Stimulated activated CD8-positive, alpha-beta memory T cell treated with anti-CD3 and anti-CD28 coated beads, Interleukin-15, amount 100 ng/mL, for 4 hours (primary cell): ENCODE results near the gene TET2.

Source experiments
- DNase-seq, 2 donors: peaks; one replicate each; pipeline ENCODE4 v3.0.0-alpha.2; 2020; ENCODE audit warnings: low read depth in 2 of 2

The TET2 gene

DNA sequence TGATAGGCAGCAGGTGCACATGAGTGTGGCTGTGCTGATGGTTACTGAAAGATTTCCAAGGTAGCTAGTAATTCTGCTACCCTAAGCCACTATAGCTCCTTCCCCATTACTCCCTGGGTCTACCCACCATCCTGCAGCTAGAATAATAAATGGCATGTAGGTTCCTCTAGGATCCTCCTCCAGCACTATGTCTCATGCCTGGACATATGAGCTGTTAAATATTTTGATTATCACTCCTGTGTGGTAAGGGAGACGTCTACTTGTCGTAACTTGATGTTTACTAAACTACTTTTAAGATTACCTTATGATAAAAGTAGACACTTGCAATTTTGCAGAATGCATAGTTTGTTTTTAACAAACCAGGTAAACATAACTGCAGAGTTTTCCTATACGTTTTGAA lies 35.5 kb downstream of the TET2 start:
- DNase-seq: no peak

DNA sequence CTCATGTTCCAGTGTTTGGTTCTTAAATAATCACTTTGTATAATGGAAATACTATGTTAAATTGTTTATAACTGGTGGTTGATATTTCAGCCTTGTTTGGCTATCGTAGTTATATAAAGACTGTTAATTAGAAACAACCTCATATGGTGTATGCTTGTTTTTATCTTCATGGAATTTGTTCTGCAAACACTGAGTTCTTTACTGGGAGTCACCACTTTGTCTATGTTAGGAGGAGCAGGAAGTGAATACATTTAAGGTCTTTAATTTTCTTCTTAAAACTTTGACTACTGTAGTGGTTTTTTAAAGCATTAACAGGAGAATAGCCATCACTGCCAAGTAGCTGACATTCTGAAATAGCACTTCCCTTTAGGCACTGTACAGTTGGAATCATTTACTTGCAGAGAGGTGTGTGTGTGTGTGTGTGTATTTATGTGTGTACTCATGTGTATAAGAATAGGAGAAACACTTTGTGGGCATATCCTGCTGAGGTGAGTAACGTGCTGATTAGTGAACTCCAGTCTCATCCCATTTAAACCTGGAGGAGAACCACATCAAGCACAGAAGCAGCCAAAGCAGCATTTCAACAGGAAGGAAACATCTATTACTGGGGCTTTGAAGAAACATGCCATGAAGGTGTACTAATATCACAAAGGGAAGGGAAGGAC lies 37.8 kb downstream of the TET2 start:
- DNase-seq: no peak

DNA sequence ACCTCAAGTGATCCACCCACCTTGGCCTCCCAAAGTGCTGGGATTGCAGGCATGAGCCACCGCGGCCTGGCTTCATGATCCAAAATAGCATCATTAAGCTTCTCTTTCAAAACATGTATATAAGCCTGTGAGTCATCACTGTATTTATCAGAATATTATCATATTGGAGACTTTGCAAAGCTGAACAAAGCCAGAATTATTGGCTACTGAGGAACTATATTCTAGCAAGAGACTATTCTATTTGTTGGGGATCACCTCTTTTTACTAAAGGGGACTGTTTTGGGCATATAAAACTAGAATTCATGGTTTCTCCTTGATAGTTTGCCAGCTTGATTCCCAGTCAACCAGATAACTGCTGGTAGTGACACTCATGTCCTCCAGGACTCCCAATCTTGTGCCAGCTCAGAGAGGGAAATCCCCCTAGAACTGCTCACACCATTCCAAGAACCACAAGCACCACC lies 40.1 kb downstream of the TET2 start:
- DNase-seq: no peak

DNA sequence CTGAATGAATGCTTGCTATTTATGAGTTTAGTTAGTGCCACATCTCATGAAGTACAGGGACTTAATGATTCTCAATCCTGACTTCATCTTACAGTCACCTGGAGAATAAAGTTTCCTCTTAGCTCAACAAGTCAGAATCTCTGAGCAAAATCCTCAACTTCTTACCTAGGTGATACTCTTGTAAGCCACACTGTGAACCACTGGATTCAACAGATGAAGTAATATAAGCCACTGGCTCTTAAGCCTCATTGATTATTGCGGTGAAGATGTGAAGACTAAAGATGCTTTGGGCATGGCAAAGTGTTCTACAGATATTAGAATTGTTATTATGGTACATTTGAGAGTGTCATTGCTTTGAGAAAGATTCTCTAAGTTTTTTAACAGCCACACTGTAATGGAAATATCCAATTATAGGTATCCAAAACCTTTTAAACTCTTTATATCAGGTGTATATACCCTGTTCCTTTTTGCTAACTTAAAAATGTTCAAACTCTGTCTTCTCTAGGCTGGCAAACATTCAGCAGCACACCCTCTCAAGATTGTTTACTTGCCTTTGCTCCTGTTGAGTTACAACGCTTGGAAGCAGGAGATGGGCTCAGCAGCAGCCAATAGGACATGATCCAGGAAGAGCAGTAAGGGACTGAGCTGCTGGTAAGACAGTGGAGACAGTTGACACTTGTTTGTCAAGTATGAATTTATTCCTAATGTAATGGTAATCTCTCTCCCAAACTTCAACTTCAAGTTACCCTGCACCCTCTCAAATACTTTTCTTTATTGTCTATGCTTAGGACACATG lies 43.4 kb downstream of the TET2 start:
- no peak for DNase-seq

DNA sequence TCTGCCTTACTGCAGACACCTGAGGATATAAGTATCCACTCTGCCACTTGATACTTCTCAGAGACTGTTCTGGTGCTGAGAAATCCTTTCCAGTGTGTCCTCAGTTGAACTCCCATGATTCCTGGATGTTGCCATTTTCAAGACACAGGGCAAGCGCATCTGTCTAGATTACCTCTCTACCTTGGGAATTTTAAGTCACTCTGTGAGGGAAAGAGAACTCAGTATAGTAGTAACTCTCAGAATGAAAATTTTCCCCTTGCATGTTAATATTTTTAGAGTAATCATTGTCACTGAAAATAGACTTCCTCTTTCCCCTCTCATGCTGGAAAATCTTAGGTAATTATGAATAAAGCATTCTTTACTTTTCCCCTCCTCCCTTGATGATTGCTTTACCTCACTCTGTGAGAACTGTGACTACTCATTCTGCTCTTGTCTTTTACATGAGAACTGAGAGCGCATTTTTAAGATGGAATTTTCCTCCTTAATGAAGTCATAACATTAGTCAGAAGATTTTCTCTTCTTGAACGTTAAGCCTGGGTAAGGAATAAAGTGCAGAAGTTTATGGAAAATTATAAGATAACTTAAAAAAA lies 45.0 kb downstream of the TET2 start:
- DNase-seq: no peak

DNA sequence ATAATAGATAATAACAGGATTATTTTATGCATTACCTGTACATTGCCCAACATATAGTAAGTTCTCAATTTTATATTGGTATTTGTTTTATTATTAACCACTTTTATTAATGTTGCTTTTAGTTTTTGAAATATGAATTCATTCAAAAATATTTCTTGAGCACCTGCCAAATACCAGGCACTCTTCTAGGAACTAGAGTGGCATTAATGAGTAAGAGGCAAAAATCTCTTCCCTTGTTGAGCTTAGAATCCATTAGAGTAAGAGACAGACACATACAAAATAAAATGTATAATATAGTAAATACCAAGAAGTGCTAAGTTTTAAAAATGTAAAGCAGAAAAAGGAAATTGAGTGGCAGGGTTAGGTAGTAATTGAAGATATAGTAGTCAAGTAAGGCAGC lies 45.8 kb downstream of the TET2 start:
- DNase-seq: no peak

DNA sequence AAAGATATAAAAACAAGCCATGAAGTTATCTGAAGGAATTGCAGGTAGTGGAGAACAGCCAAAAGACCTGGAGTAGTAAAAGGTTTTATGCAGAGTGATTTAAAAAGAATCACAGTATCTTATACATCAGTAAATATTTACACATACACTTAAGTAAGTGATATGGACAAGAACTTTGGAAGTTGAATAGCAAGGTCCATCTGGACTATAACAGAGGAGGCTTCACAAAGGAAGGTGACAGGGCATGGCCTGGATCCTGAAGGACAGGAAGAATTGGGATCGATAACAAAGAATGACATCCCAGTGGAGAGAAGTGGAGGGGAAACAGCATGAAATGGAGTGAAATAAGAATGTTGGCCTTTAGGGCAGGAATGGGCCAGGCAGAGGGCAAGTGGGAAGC lies 46.2 kb downstream of the TET2 start:
- no peak for DNase-seq

DNA sequence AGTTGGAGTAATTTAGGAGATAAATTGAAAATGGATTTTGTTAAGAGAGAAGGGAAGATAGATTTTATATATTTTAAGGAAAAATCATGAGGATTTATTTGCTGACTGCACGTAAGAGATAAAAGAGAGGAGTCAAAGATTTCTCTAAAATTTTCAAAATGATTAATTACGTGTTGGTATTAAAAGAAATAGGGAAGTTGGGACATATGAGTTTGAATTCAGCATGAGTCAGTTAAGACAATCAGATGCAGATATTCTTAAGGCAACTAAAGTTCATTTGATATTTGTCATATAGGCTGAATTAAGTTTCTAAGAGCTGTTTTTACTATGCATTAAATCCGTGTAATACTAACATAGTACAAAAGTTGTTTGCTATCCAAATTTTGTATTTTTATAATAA lies 46.9 kb downstream of the TET2 start:
- no peak for DNase-seq

DNA sequence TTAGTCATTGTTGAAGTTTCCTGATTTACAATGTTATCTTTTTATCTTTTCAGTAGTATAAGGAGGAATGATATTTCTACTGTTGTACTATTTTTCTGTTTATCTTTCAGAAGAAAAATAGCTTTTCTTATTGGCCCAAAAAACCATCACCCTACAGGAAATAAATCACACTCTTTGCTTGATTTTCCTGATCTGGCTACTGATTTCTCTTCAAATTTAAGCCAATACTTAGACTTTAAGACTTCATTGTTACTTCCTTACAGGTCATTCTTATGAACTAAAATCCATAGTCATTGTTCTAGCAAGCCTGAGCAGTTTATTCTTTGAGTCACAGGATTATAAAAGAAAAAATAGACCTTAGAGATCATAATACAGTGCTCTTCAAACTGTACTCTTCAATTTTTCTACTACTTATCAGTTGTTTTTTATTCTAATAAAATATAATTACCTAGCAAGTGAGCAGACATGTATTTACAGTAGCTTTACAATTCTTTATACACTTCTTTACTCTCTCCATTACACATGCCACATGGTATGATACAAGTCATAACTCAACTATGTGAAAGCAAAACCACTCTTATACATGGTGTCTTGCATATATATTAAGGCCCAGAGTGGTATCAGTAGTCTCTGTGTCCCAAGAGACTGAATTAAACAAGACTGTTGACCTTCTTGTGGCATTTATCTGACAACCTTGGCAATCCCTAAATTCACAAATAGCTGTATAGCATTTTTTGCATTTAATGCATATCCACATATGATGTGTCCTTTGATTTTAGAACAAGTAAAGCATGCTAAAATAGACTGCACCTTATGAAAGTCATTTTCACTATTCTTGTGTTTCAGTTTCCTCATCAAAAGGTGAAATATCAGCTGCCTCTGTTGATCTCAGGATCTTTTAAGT lies 47.9 kb downstream of the TET2 start:
- no peak for DNase-seq

DNA sequence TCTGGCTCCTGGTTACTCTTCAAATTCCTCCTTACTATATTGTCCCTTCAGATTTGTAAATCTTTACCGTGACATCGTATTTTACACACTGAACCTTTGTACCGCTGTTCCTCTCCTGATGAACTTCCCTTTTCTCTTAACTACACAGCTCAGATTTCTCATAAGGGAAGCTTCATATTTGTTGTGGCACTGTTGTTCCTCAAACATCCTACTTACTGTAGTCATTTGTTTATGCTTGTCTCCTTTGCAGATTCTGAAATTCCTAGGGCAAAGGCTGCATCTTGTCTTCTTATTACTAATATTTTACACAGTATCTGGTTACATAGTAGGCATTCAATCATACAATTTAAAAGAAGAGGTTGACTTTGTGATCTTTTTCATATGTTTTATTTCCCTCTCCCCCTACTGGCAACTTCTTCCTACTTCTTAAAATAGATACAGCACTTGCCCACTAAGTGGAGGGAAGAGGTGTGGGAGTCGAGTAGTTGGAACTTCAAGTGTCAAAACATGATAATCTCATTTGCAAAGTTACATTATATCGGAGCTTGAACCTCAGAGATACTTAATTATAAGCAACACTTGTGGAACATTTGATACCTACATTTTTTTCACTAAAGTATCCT lies 50.0 kb downstream of the TET2 start:
- no peak for DNase-seq

DNA sequence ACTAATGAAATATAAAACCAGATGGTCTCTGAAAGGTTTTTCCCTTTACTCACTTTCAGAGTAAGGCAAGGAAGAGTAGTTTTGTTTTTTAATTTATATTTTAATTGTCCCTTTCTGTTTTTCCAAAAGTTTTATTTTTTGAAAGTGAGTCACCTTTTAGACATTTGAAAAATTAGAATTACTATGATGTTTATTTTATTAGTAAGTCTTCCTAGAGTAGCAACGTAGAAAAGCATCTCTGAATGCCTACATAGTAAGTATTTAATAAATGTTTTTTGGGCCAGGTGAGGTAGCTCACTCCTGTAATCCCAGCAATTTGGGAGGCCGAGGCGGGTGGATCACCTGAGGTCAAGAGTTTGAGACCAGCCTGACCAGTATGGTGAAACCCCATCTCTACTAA lies 51.1 kb downstream of the TET2 start:
- no peak for DNase-seq

DNA sequence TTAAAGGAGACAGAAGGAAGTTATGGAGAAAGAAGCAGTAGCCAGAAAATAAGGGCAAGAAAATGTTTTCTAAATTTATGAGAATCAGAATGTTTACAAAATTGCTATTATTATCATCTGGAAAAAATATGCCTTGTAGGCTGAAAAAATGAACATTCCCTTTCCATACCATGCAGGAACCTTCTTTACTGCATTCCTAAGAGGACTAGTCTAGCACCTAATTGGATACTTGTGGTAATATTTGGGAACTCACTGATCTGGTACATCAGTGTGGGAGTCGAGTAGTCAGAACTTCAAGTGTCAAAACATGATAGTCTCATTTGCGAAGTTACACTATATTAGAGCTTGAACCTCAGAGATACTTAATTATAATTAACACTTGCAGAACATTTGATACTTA lies 51.9 kb downstream of the TET2 start:
- no peak for DNase-seq

DNA sequence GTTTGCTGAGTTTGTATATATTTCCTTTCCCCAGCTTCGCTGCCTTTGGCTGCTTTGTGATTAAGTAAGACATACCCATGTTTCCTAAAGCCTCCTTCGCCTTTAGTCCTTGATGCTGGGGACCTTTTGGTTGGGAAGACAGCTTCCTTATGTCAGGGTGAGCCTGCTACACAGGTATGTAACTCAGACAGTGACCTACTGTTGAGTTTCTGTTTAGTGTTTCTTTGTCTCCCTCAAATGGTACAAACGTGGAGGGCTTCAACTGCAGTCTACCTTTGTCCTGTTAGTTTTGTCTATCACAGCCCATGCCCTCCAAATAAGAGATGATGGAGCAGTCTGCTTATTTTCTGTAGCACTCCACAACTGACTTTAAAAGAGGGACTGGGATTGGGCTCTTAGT lies 59.5 kb downstream of the TET2 start:
- no peak for DNase-seq

DNA sequence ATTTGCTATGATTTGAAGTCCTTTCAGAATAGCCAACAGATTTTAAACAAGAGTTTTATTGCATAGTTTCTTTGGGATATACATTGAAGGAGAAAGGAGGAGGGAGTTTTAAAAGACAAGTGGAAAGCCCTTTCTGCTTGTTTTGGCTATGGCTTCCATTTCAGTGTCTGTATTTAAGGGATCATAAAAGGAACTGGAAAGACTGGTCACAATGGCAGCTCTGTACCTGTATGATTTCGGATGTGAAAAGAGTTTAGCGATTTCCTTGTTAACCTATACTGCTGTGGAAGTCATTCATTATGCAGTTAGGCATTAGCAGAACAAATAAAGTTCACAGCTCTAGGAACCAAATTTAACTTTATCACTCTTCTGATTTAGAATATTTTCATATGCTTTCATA lies 60.7 kb downstream of the TET2 start:
- no peak for DNase-seq

DNA sequence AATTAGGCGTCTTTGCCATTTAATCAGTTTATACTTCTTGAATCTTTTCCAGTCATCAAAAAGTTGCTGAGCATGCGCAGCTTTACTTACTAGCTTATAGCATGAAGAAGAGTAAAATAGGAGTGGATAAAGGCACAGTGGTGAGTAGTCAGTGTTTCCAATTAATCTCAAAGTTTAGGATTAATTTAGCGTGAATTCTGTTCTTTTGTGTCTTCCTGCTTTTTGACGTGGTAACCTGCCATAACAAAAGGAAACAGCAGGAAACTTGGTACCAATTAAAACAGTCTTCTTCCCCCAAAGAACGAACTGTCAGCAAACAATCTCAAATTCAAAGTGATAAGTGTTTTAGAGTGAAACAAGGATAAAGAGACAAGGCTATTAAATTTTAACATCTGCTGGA lies 61.9 kb downstream of the TET2 start:
- DNase-seq: no peak

DNA sequence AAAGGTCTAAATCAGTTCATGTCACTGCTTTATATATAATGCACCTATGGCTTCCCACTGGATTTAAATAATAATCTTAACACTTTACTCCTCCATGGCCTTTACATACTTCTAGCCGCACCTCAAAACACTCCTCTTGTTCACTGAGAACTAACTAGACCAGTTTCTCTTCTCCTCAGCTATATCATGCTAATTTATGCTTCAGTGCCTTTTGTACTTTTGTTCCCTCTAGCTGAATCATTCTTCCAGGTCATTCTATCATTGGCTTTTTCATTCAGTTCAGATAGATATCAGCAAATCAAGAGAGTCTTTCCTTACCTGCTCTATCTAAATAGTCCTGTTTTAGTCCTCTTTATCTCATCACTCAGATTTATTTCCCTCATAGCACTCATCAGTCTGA lies 64.2 kb downstream of the TET2 start:
- no peak for DNase-seq

DNA sequence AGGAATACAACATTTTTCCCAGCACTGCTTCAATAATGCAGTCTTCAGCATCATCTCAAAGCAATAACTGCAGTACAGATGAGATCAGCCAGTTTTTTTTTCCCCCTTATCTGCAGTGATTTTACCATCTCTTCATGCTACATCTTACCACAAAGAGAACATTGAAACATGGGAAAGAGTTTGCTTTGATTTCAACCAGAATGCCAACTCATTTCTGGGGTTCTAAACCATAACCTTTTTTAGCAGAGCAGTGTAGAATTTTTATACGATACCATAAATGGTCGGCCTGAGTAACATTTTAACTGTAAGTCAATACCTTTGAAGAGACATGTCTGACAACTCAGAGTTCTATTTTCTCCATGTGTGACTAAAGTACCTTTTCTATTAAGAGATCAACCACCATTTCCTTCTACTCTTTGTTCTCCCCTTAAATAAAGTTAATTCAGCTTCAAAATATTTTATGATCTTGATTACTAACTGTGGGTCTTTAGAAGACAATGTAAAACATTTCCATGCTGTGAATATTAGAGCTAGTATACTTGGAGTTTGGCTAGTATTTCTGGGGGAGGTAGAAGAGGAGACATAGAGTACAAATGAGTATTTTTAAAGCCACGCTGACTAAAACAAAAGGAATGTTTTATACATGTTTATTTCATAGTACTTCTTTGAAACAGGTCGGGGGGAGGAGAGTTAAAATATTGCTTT lies 69.1 kb downstream of the TET2 start:
- DNase-seq: no peak

DNA sequence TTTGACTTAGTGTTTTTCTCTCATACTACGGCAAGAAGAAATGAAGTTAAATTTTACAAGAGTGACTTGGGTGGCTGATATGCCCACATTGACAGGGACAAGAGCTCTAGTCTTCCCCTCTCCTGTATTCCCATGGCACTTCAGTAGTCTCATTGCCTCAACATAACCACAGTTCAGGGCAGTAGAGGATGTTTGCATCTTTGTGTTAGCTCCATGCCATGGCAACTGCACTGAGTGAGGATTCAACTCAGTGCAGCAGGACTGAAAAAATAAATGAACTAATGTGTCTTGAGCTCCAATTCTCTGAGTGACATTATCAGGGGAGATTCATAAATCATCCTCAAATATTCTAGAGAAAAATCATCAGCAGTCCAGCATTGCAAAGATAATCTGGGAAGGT lies 78.8 kb downstream of the TET2 start:
- DNase-seq: no peak

DNA sequence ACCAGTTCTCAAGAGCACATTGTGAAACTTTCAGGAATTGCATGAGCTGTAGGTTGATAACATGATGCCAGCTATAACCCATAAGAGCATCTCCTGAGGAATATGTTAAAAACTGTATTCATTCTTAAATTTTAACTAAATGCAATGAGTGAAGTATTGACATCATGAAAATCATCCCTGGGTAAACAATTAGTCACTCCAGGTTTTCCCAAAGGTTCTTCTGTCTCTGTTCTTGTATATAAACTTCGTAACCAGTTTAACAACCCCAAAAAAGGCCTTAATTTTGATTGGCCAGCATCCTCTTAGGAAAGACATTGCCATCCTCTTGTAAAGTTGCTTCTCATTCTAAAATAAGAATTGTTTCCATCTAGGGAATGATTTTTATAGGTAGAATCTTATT lies 80.4 kb downstream of the TET2 start:
- no peak for DNase-seq

DNA sequence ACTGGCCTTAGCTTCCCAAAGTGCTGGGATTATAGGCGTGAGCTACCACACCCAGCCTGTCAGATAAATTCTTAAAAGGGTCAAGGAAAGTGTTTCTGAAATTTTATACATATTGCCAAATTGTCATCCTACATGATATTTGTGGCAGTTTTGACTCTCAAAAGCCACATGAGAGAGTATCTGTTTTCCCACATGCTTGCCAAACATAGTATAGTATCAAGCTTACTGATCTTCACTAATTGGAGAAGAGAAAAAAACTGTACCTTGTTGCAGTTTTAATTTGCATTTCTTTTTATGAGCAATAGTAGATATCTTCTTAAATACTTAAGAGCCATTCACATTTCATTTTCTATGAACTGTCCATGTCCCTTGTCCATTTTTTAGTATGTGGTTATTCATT lies 83.6 kb downstream of the TET2 start:
- DNase-seq: no peak

DNA sequence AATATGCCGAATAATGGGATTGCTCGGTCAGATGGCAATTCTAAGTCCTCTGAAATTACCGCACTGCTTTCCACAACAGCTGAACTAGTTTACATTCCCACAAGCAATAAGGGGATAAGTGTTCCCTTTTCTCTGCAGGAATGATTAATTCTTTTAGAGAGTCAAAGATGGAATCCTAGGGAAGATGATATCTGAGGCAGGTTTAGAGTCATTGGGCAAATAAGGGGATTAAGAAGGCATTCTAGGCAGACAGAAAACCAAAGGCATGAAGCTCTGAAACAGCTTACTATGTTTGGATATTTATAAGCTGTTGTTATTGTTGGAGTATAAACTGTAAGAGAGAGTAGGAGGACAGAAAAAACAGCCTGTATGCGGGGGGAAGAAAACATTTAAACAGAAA lies 85.7 kb downstream of the TET2 start:
- no peak for DNase-seq
